ENCODE data around the gene CACNA2D2. TPM values are rescaled to one million over a fixed set of nuclear protein-coding genes. Genes with fewer than 3 reads are reported as not detected.

CACNA2D2 gene
- total RNA-seq, 4 donors from 2014 or later: 1.5 to 3.3 (median 2.9) TPM

DNA sequence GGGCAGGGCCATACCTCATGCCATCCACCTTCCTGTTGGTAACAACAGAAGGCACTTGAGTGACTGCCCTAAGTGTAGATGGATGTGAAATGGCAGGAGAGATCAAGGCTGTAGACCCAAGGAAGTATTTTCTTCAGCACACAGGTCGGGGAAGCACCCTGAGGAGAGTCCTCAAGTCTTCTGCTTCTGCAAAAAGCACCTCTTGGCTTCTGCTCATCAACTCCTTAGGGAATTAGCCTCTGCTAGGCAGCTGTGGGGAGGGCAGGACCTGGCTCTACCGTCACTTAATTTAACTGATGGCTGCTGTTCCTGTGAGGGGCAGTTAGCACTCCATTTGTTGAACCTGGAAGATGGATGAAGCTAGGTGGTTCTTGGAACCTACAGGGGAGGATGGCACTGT is 6.9 kb upstream of the CACNA2D2 start:
- H3K27me3 ChIP-seq: no peaks in the 10 kb centered on the region
- intact Hi-C loops (cut with DNase I): no loop called here
- no peaks in the 10 kb centered on the region for H3K36me3 ChIP-seq
- WGBS, 2 donors: 81 to 87% methylated on average over 2 of the region's 2 CpGs
- TF ChIP-seq, protein P1, sequence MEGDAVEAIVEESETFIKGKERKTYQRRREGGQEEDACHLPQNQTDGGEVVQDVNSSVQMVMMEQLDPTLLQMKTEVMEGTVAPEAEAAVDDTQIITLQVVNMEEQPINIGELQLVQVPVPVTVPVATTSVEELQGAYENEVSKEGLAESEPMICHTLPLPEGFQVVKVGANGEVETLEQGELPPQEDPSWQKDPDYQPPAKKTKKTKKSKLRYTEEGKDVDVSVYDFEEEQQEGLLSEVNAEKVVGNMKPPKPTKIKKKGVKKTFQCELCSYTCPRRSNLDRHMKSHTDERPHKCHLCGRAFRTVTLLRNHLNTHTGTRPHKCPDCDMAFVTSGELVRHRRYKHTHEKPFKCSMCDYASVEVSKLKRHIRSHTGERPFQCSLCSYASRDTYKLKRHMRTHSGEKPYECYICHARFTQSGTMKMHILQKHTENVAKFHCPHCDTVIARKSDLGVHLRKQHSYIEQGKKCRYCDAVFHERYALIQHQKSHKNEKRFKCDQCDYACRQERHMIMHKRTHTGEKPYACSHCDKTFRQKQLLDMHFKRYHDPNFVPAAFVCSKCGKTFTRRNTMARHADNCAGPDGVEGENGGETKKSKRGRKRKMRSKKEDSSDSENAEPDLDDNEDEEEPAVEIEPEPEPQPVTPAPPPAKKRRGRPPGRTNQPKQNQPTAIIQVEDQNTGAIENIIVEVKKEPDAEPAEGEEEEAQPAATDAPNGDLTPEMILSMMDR (IDR thresholded peaks at IDR 0.05): no peak
- TF ChIP-seq POLR2A (IDR thresholded peaks at IDR 0.05): no peak
- H3K9me3 ChIP-seq: no peaks in the 10 kb centered on the region
- H3K4me1 ChIP-seq: peaks cover 6 to 7% of the 10 kb centered on the region in 2 donors
- H3K27ac ChIP-seq: no peak overlapping the region
- no peak overlapping the region for H3K4me3 ChIP-seq (replicated peaks in 1 of 3)
- DNase-seq: no peak

DNA sequence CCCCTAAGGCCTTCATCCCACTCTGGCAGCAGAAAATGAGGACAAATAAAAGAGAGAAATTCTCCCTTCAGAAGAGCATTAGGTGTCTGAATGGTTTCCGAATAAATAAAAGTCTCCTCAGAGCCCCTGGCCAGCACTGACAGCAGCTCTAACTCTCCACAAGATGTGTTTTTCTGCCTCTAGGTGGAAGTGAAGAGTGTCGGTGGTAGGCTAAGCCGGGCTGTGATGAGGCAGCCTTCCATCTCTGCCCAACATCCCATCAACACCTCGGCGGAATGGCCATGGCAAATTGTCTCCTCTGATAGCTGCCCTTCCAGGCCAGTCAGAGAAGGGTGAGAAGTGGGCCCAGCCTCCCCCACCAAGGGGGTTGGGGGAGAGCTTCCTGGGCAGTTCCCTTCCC is 6.3 kb upstream of the CACNA2D2 start:
- no peak for DNase-seq
- Histone ChIP-seq H3K27me3 (no peaks in the 10 kb centered on the region), H3K36me3 (no peaks in the 10 kb centered on the region), H3K9me3 (no peaks in the 10 kb centered on the region), H3K4me3 (replicated peaks in 1 of 3) (no peak overlapping the region), H3K4me1 (peaks cover under 1 to 1% of the 10 kb centered on the region in 2 donors), H3K27ac (no peak overlapping the region)
- TF ChIP-seq, protein P1 (IDR thresholded peaks at IDR 0.05): no peak
- no peak for TF ChIP-seq POLR2A (IDR thresholded peaks at IDR 0.05)
- intact Hi-C loops (cut with DNase I): no loop called here
- WGBS, 2 donors: 55 to 79% methylated on average over 5 of the region's 5 CpGs

- no peaks in the 10 kb centered on the region for H3K4me1 ChIP-seq
- WGBS, 2 donors: 70 to 80% methylated on average over 1 of the region's 1 CpG
- no peaks in the 10 kb centered on the region for H3K27me3 ChIP-seq
- intact Hi-C loops (cut with DNase I): no loop called here
- H3K27ac ChIP-seq: no peak overlapping the region
- TF ChIP-seq POLR2A (IDR thresholded peaks at IDR 0.05): no peak
- H3K36me3 ChIP-seq: no peaks in the 10 kb centered on the region
- no peak for DNase-seq
- H3K4me3 ChIP-seq (replicated peaks in 1 of 3): no peak overlapping the region
- no peaks in the 10 kb centered on the region for H3K9me3 ChIP-seq
Observed at GRCh38 chr3:50508821-50509220, 5.4 kb upstream of the CACNA2D2 start.

DNA sequence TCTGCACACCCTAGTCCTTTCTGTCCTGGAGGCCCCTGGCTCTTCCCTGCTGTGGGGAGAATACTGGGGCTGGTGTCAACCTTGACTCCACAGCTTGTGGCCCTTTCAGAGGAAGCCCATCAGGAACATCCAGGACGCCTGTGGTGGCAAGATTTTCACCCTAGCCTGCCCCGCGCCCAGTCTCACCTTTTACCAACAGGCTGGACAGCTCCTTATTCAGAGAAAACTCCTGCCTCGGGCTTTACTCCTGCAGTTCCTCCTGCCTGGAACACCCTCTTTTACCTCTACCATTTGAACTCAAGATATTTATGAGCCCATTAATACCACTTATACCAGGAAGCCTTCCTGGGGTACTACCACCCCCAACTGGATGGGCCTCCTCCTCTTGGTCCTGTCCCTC is 2.7 kb upstream of the CACNA2D2 start:
- Histone ChIP-seq H3K36me3 (no peaks in the 10 kb centered on the region), H3K27me3 (no peaks in the 10 kb centered on the region), H3K4me3 (replicated peaks in 1 of 3) (no peak overlapping the region), H3K27ac (no peak overlapping the region), H3K9me3 (no peaks in the 10 kb centered on the region), H3K4me1 (peaks cover 6 to 11% of the 10 kb centered on the region in 2 donors)
- TF ChIP-seq POLR2A (IDR thresholded peaks at IDR 0.05): no peak
- TF ChIP-seq, protein P1 (IDR thresholded peaks at IDR 0.05): no peak
- no peak for DNase-seq
- intact Hi-C loops (cut with DNase I): no loop called here
- WGBS, 2 donors: 88 to 92% methylated on average over 4 of the region's 4 CpGs

DNA sequence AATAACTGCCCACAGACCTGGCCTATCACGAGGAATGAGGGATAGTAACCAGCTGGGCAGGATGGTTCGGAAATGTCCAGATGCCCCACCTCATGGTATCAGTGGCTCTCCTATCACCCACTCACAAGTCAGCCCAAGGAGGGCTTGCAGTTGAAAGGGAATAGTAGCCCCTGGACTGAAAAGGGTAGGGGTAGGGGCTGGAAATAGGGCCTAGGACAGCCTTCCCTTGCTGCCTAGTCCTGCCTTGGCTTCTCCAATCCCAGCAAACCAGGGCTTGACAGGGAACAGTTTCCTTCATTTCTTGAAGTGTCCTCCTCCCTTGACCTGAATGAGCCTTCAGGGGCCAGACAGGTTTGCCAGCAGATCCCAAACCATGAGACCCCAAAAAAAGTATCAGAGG is 1.2 kb upstream of the CACNA2D2 start:
- no peak for DNase-seq
- no peaks in the 10 kb centered on the region for H3K36me3 ChIP-seq
- peaks cover 6 to 11% of the 10 kb centered on the region in 2 donors for H3K4me1 ChIP-seq
- intact Hi-C loops (cut with DNase I): no loop called here
- H3K27me3 ChIP-seq: no peaks in the 10 kb centered on the region
- no peaks in the 10 kb centered on the region for H3K9me3 ChIP-seq
- H3K27ac ChIP-seq: no peak overlapping the region
- H3K4me3 ChIP-seq (replicated peaks in 1 of 3): no peak overlapping the region
- 94 to 100% methylated on average over 2 of the region's 2 CpGs for WGBS, 2 donors
- TF ChIP-seq POLR2A (IDR thresholded peaks at IDR 0.05): no peak

DNA sequence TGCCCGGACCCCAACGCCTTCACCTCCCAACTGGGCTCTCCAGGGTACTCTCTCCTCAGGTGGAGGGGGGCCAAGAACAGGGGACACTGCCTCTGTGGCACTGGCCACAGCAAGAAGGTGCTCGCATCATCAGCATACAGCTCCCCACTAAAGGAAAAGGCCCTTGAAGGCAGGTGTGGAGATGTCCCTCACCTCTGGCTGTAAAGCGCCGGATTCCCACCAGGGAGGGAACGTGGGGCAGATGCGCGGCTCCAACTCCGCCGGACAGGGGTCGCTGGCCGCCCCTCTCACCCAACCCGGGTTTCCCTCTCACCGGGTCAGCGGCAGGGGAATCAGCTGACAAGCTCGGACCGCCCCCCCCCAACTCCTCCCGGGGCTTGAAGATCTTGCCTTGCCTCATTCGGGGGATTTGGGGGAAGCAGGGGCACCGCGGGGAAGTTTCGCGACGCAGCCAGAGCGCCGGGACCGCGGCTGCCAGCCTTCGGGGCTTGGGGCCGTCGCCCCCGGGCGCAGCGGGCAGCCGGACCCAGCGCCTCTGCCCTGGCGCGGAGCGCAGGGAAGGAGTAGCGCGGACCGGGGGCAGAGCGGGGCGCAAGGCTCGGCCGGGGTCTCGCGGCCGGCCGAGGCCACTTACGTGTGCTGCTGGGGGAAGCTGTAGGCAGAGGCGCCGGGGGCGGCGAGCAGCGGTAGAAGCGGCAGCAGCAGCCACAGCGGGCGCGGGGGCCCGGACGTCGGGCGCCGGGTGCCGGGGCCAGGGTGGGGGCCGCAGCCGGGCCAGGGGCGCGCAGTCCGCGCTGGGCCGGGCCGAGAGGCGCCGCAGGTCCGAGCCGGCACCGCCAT is 630 bp downstream of the CACNA2D2 start:
- TF ChIP-seq POLR2A (IDR thresholded peaks at IDR 0.05): no peak
- TF ChIP-seq, protein P1 (IDR thresholded peaks at IDR 0.05): no peak
- no peaks in the 10 kb centered on the region for H3K36me3 ChIP-seq
- H3K27ac ChIP-seq: no peak overlapping the region
- no peaks in the 10 kb centered on the region for H3K27me3 ChIP-seq
- intact Hi-C loops (cut with DNase I): no loop called here
- 14 to 18% methylated on average over 4 to 11 of the region's 79 CpGs for WGBS, 2 donors
- no peaks in the 10 kb centered on the region for H3K9me3 ChIP-seq
- peaks cover 6 to 11% of the 10 kb centered on the region in 2 donors for H3K4me1 ChIP-seq
- peak overlapping the region in 2 of 3 donors; percentile 27 to 57 for H3K4me3 ChIP-seq (replicated peaks in 1 of 3)
- peak; percentile 15 to 17 for DNase-seq
